IPS DF 6.9 (cell line): ENCODE results near the gene KIAA1217.

Experiments used
- DNase-seq: peaks from one replicate; pipeline ENCODE4 v3.0.0-alpha.2; 2013; ENCODE audit warnings: low read depth, low spot score
- H3K27ac ChIP-seq: one replicate; pipeline ENCODE4 v1.5.1; 2013; ENCODE audit warnings: low read length, control low read depth
- H3K27me3 ChIP-seq: 2 replicates; pipeline ENCODE4 v1.6.1; 2013; ENCODE audit warnings: mild to moderate bottlenecking, low read length; ENCODE audit not compliant: control insufficient read depth, insufficient read depth
- H3K36me3 ChIP-seq: 2 replicates; pipeline ENCODE4 v1.6.1; 2013; ENCODE audit warnings: low read length; ENCODE audit not compliant: control insufficient read depth, insufficient read depth
- H3K4me1 ChIP-seq: 2 replicates; pipeline ENCODE4 v1.6.1; 2013; ENCODE audit warnings: low read length; ENCODE audit not compliant: control insufficient read depth, insufficient read depth
- H3K4me3 ChIP-seq: 2 replicates; pipeline ENCODE4 v1.5.1; 2013; ENCODE audit warnings: mild to moderate bottlenecking, low read length
- H3K9me3 ChIP-seq: 2 replicates; pipeline ENCODE4 v1.6.1; 2013; ENCODE audit warnings: low read length, inconsistent platforms; ENCODE audit not compliant: control insufficient read depth, insufficient read depth
- WGBS: extraction: QIAGEN DNeasy Blood & Tissue Kit; methylation state at CpG from one replicate; pipeline ENCODE4 v1.1.7; 2013; ENCODE audit warnings: mixed read lengths, missing lambda C conversion rate; ENCODE audit not compliant: insufficient read length, insufficient coverage; 5-methylcytosine and 5-hydroxymethylcytosine counted together

KIAA1217 gene

GRCh38 chr10:24446739-24447138, 237.8 kb downstream of the KIAA1217 start:
- Histone ChIP-seq H3K36me3 (no peaks in the 10 kb centered on the region), H3K27ac (no peak overlapping the region), H3K9me3 (no peaks in the 10 kb centered on the region), H3K4me3 (no peak overlapping the region), H3K4me1 (peaks cover 1% of the 10 kb centered on the region; the same call in 1 of the 2 replicates), H3K27me3 (no peaks in the 10 kb centered on the region)
- 100% methylated on average over 1 of the region's 6 CpGs for WGBS
- DNase-seq: no peak

GRCh38 chr10:24448351-24448999, 239.5 kb downstream of the KIAA1217 start:
- Histone ChIP-seq H3K4me1 (peaks cover 1% of the 10 kb centered on the region; the same call in 1 of the 2 replicates), H3K27ac (no peak overlapping the region), H3K36me3 (no peaks in the 10 kb centered on the region), H3K4me3 (no peak overlapping the region), H3K9me3 (no peaks in the 10 kb centered on the region), H3K27me3 (no peaks in the 10 kb centered on the region)
- no peak for DNase-seq
- no CpG with 5 or more reads among the region's 3 CpGs for WGBS

- Histone ChIP-seq H3K4me1 (peaks cover 1% of the 10 kb centered on the region; the same call in 1 of the 2 replicates), H3K27ac (no peak overlapping the region), H3K27me3 (no peaks in the 10 kb centered on the region), H3K9me3 (no peaks in the 10 kb centered on the region), H3K36me3 (no peaks in the 10 kb centered on the region), H3K4me3 (no peak overlapping the region)
- DNase-seq: no peak
- no CpG with 5 or more reads among the region's 5 CpGs for WGBS
Measured at GRCh38 chr10:24449321-24449740, 240.4 kb downstream of the KIAA1217 start.

- DNase-seq: no peak
- peaks cover 1% of the 10 kb centered on the region; the same call in 1 of the 2 replicates for H3K4me1 ChIP-seq
- no peaks in the 10 kb centered on the region for H3K27me3 ChIP-seq
- H3K9me3 ChIP-seq: no peaks in the 10 kb centered on the region
- WGBS: no CpG with 5 or more reads among the region's 3 CpGs
- H3K4me3 ChIP-seq: no peak overlapping the region
- H3K27ac ChIP-seq: no peak overlapping the region
- H3K36me3 ChIP-seq: no peaks in the 10 kb centered on the region
Measured at GRCh38 chr10:24449769-24450310, 240.9 kb downstream of the KIAA1217 start.

GRCh38 chr10:24451325-24451820, 242.4 kb downstream of the KIAA1217 start:
- WGBS: no CpG with 5 or more reads among the region's 4 CpGs
- Histone ChIP-seq H3K27ac (no peak overlapping the region), H3K36me3 (no peaks in the 10 kb centered on the region), H3K27me3 (no peaks in the 10 kb centered on the region), H3K9me3 (no peaks in the 10 kb centered on the region), H3K4me3 (no peak overlapping the region), H3K4me1 (peaks cover 1% of the 10 kb centered on the region; the same call in 1 of the 2 replicates)
- no peak for DNase-seq

GRCh38 chr10:24452030-24452429, 243.1 kb downstream of the KIAA1217 start:
- no peak for DNase-seq
- H3K27me3 ChIP-seq: no peaks in the 10 kb centered on the region
- peaks cover 1% of the 10 kb centered on the region; the same call in 1 of the 2 replicates for H3K4me1 ChIP-seq
- H3K27ac ChIP-seq: no peak overlapping the region
- H3K4me3 ChIP-seq: no peak overlapping the region
- H3K9me3 ChIP-seq: no peaks in the 10 kb centered on the region
- no CpG with 5 or more reads among the region's 8 CpGs for WGBS
- H3K36me3 ChIP-seq: no peaks in the 10 kb centered on the region

- H3K4me1 ChIP-seq: peaks cover 4% of the 10 kb centered on the region; the same call in 1 of the 2 replicates
- H3K27me3 ChIP-seq: no peaks in the 10 kb centered on the region
- H3K4me3 ChIP-seq: no peak overlapping the region
- no peaks in the 10 kb centered on the region; the same call in 1 of the 2 replicates for H3K9me3 ChIP-seq
- no peak overlapping the region for H3K27ac ChIP-seq
- DNase-seq: no peak
- no peaks in the 10 kb centered on the region for H3K36me3 ChIP-seq
Measured at GRCh38 chr10:24453404-24453830, 244.5 kb downstream of the KIAA1217 start.

GRCh38 chr10:24453973-24454372, 245.0 kb downstream of the KIAA1217 start:
- no CpG with 5 or more reads among the region's 4 CpGs for WGBS
- Histone ChIP-seq H3K36me3 (no peaks in the 10 kb centered on the region), H3K27me3 (no peaks in the 10 kb centered on the region), H3K4me3 (no peak overlapping the region), H3K4me1 (peaks cover 4% of the 10 kb centered on the region; the same call in 1 of the 2 replicates), H3K27ac (no peak overlapping the region), H3K9me3 (no peaks in the 10 kb centered on the region; the same call in 1 of the 2 replicates)
- no peak for DNase-seq

- Histone ChIP-seq H3K4me3 (no peak overlapping the region), H3K36me3 (no peaks in the 10 kb centered on the region), H3K27me3 (no peaks in the 10 kb centered on the region), H3K27ac (no peak overlapping the region), H3K9me3 (no peaks in the 10 kb centered on the region; the same call in 1 of the 2 replicates), H3K4me1 (peaks cover 4% of the 10 kb centered on the region; the same call in 1 of the 2 replicates)
- no CpG with 5 or more reads among the region's 4 CpGs for WGBS
- DNase-seq: no peak
Measured at GRCh38 chr10:24455447-24455846, 246.5 kb downstream of the KIAA1217 start.

GRCh38 chr10:24456322-24456721, 247.4 kb downstream of the KIAA1217 start:
- H3K27ac ChIP-seq: no peak overlapping the region
- no CpG with 5 or more reads among the region's 4 CpGs for WGBS

More at GRCh38 chr10:24456322-24456721, 247.4 kb downstream of the KIAA1217 start:
- H3K36me3 ChIP-seq: no peaks in the 10 kb centered on the region
- no peaks in the 10 kb centered on the region for H3K27me3 ChIP-seq
- H3K4me3 ChIP-seq: no peak overlapping the region
- no peaks in the 10 kb centered on the region; the same call in 1 of the 2 replicates for H3K9me3 ChIP-seq
- no peak for DNase-seq
- H3K4me1 ChIP-seq: 0 out of 2 replicates have a peak, but pooled peaks cover 3% of the 10 kb centered on the region
